A549 (cell line): Measurements from ENCODE around the gene AP2A2. TPM values are rescaled to one million over a fixed set of nuclear protein-coding genes. Genes with fewer than 3 reads are reported as not detected.

Experiments used
- ATAC-seq, 2 experiments: fragments of 200-7000 bp in 1 of 2; fragments of >200 bp in 1 of 2; cut with Nextera tagmentation in 1 of 2; cut with Tn5 transposase in 1 of 2; 3 replicates each; pipeline versions ENCODE4 v1.8.0 to v1.9.1; 2018 to 2020; ENCODE audit warnings: mild to moderate bottlenecking in 1 of 2, moderate library complexity in 1 of 2
- CTCF ChIA-PET: fragments of 300-600 bp; sonication (Branson Sonifier 250); formaldehyde crosslinking; extraction: SDS; loops from one replicate; lab custom pipeline; 2021; ENCODE audit warnings: antibody characterized with exemption, inconsistent platforms; lab: Yijun Ruan, JAX
- POLR2A ChIA-PET: fragments of 350-600 bp; formaldehyde crosslinking; extraction: SDS; loops from one replicate; lab custom pipeline; 2021; ENCODE audit warnings: antibody characterized with exemption, inconsistent platforms; lab: Yijun Ruan, JAX
- DNase-seq, 2 experiments: peaks; one replicate each; pipeline versions ENCODE4 v3.0.0 to v3.0.0-alpha.2; 2011 to 2016; ENCODE audit warnings: low read depth in 1 of 2, low spot score in 1 of 2
- FAIRE-seq: peaks from 2 replicates; lab custom pipeline; 2011; peaks lifted over from hg19 to GRCh38; lab: Jason Lieb, UNC
- H3K27ac ChIP-seq, 2 experiments: fragments of >200 bp; sonication (Bioruptor Twin); formaldehyde crosslinking; 3 replicates each; pipeline ENCODE4 v1.5.1; 2016 to 2017
- H3K4me1 ChIP-seq: fragments of >200 bp; sonication (Bioruptor Twin); formaldehyde crosslinking; 3 replicates; pipeline ENCODE4 v1.6.1; 2016
- H3K4me2 ChIP-seq: fragments of >200 bp; sonication (Bioruptor Twin); formaldehyde crosslinking; 3 replicates; pipeline ENCODE4 v1.6.1; 2016
- H3K4me3 ChIP-seq: fragments of >200 bp; sonication (Bioruptor Twin); formaldehyde crosslinking; 3 replicates; pipeline ENCODE4 v1.5.1; 2016
- H3K9me3 ChIP-seq: fragments of >200 bp; sonication (Bioruptor Twin); formaldehyde crosslinking; 3 replicates; pipeline ENCODE4 v1.6.1; 2016
- CBX2 ChIP-seq: fragments of 200-600 bp; sonication (generic); IDR thresholded peaks from 2 replicates; pipeline ENCODE4 v1.6.1; 2016; ENCODE audit warnings: low read depth, mild to moderate bottlenecking, borderline replicate concordance
- CEBPB ChIP-seq, 2 experiments: fragments of >200 bp in 1 of 2; sonication (Bioruptor Twin) in 1 of 2; formaldehyde crosslinking in 1 of 2; IDR thresholded peaks; 2 replicates each; pipeline ENCODE4 v1.6.1; 2012 to 2016
- CHD2 ChIP-seq: fragments of 150-350 bp; IDR thresholded peaks from 2 replicates; pipeline ENCODE4 v1.6.1; 2014; ENCODE audit warnings: low read length; ENCODE audit not compliant: partially characterized antibody
- E2F6 ChIP-seq: IDR thresholded peaks from 2 replicates; pipeline ENCODE4 v1.6.1; 2012; ENCODE audit warnings: low read depth, borderline replicate concordance
- EP300 ChIP-seq, 2 experiments: fragments of >200 bp; sonication (Bioruptor Twin); formaldehyde crosslinking; IDR thresholded peaks; 2 replicates in 1 of 2; 3 replicates in 1 of 2; pipeline ENCODE4 v1.6.1; 2016 to 2017
- FOSL2 ChIP-seq, 2 experiments: fragments of 450-650 bp in 1 of 2; fragments of >200 bp in 1 of 2; sonication (Bioruptor Twin) in 1 of 2; formaldehyde crosslinking; IDR thresholded peaks; 2 replicates each; pipeline versions ENCODE4 v1.5.0 to v1.6.1; 2016 to 2020; ENCODE audit warnings: mild to moderate bottlenecking in 1 of 2, moderate library complexity in 1 of 2
- GATA3 ChIP-seq: IDR thresholded peaks from 2 replicates; pipeline ENCODE4 v1.6.1; 2012; ENCODE audit warnings: borderline replicate concordance
- HEYL ChIP-seq: fragments of 250-450 bp; sonication (Bioruptor Pico); IDR thresholded peaks from 2 replicates; pipeline ENCODE4 v1.8.0; 2021; ENCODE audit warnings: mild to moderate bottlenecking, moderate library complexity
- HOXB5 ChIP-seq: fragments of 250-450 bp; sonication (Bioruptor Pico); IDR thresholded peaks from 2 replicates; pipeline ENCODE4 v1.5.0; 2020; ENCODE audit warnings: mild to moderate bottlenecking, moderate library complexity
- JUNB ChIP-seq: fragments of >200 bp; sonication (Bioruptor Twin); formaldehyde crosslinking; IDR thresholded peaks from 2 replicates; pipeline ENCODE4 v1.6.1; 2016
- MAZ ChIP-seq: fragments of 150-350 bp; IDR thresholded peaks from 2 replicates; pipeline ENCODE4 v1.6.1; 2014; ENCODE audit warnings: antibody characterized with exemption, low read depth, low read length, borderline replicate concordance
- NPAS2 ChIP-seq: fragments of 250-450 bp; sonication (Bioruptor Pico); IDR thresholded peaks from 2 replicates; pipeline ENCODE4 v1.8.0; 2022; ENCODE audit warnings: mild to moderate bottlenecking, moderate library complexity, borderline replicate concordance
- PHF8 ChIP-seq: fragments of 200-600 bp; sonication (generic); IDR thresholded peaks from 2 replicates; pipeline ENCODE4 v1.6.1; 2016; ENCODE audit warnings: low read depth, mild to moderate bottlenecking, antibody characterized with exemption, moderate library complexity, borderline replicate concordance
- RAD21 ChIP-seq, 2 experiments: fragments of >200 bp in 1 of 2; sonication (Bioruptor Twin) in 1 of 2; formaldehyde crosslinking in 1 of 2; IDR thresholded peaks in 1 of 2; conservative IDR thresholded peaks in 1 of 2; 2 replicates in 1 of 2; 3 replicates in 1 of 2; pipeline ENCODE4 v1.6.1; 2012 to 2018; ENCODE audit warnings: inconsistent platforms in 1 of 2
- RCOR1 ChIP-seq: fragments of 150-350 bp; IDR thresholded peaks from 2 replicates; pipeline ENCODE4 v1.6.1; 2014; ENCODE audit warnings: antibody characterized with exemption, low read length, low read depth
- SMC3 ChIP-seq: fragments of >200 bp; sonication (Bioruptor Twin); formaldehyde crosslinking; IDR thresholded peaks from 3 replicates; pipeline ENCODE4 v1.6.1; 2018; ENCODE audit warnings: inconsistent platforms
- SREBF2 ChIP-seq: fragments of 450-650 bp; IDR thresholded peaks from 2 replicates; pipeline ENCODE4 v1.6.1; 2014; ENCODE audit warnings: mild to moderate bottlenecking, moderate library complexity
- TFCP2L1 ChIP-seq: fragments of 250-450 bp; sonication (Bioruptor Pico); IDR thresholded peaks from 2 replicates; pipeline ENCODE4 v1.5.0; 2021; ENCODE audit warnings: mild to moderate bottlenecking
- ZFP36 ChIP-seq: fragments of 450-650 bp; IDR thresholded peaks from 2 replicates; pipeline ENCODE4 v1.6.1; 2014; ENCODE audit warnings: borderline replicate concordance; ENCODE audit not compliant: partially characterized antibody
- ZNF302 ChIP-seq: fragments of 250-450 bp; sonication (Bioruptor Pico); IDR thresholded peaks from 2 replicates; pipeline ENCODE4 v1.9.0; 2021; ENCODE audit warnings: inconsistent platforms, mild to moderate bottlenecking, moderate library complexity
- WGBS: methylation state at CpG from one replicate; pipeline ENCODE4 v1.1.6; 2017; ENCODE audit errors: missing lambda C conversion rate; 5-methylcytosine and 5-hydroxymethylcytosine counted together
- polyA plus RNA-seq, 4 experiments: library from polyadenylated mRNA; depleted of rRNA in 3 of 4; stranded (reverse); fragments of >200 nt; fragmentation: RNase III in 1 of 4; extraction: RNeasy Plus Mini Kit Qiagen cat#74134 plus additional on column Dnase treatment in 1 of 4; gene quantifications; 2 replicates in 3 of 4; 3 replicates in 1 of 4; pipeline ENCODE4 v1.2.3, GENCODE V29; 2011 to 2017
- TF ChIP-seq, protein P1 (sequence below): IDR thresholded peaks from 2 replicates; pipeline ENCODE4 v1.6.1; 2012
- TF ChIP-seq, protein P2 (sequence below): fragments of >200 bp; sonication (Bioruptor Twin); formaldehyde crosslinking; IDR thresholded peaks from 3 replicates; pipeline ENCODE4 v1.5.1; 2016

The AP2A2 gene
- polyA plus RNA-seq, 2 of the 4 experiments (the other 2 are of a cell fraction), result 39.4 to 60.4 TPM

DNA sequence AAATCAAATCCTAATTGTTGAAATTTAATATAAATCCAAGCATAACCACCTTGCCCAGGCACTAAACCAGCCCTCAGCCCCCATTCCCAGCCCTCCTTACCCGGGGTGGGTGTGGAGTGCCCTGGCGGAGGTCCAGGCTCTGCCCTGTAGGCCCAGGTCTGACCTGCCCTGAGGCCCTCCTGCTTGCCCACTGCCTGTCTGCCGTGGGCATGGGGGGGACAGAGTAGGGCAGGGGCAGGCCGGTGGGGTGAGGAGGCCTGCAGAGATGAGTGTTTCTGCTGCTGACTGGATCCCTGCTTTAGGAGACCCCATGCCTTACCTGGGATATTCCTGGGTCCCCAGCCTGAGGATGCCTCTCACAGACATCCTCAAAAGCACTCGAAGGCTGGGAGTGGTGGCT, 11.5 kb upstream of the AP2A2 start:
- no peaks in the 10 kb centered on the region for H3K9me3 ChIP-seq
- H3K4me2 ChIP-seq, result no peak overlapping the region
- ATAC-seq, result no peak
- CTCF ChIA-PET, result interaction anchor here (2.1 to 3.4 kb wide), 2 partner anchors 11 to 137 kb away, joined by 7 to 18 read pairs; partner anchors contain the start of gene AP2A2
- no peak for FAIRE-seq
- H3K4me1 ChIP-seq, result peaks cover 12% of the 10 kb centered on the region
- H3K27ac ChIP-seq, result no peak overlapping the region
- TF ChIP-seq FOSL2 (IDR thresholded peaks at IDR 0.05) (no peak), FOSL2 (CRISPR knock-in tag; IDR thresholded peaks at IDR 0.05) (no peak), MAZ (no peak), RAD21 (conservative IDR thresholded peaks at IDR 0.05 in 1 of 2, IDR thresholded peaks at IDR 0.05 in 1 of 2) (no peak), SMC3 (no peak), TFCP2L1 (no peak), GATA3 (no peak), EP300 (IDR thresholded peaks at IDR 0.05) (no peak)
- TF ChIP-seq, protein P1, sequence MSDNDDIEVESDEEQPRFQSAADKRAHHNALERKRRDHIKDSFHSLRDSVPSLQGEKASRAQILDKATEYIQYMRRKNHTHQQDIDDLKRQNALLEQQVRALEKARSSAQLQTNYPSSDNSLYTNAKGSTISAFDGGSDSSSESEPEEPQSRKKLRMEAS, result no peak
- TF ChIP-seq, protein P2, sequence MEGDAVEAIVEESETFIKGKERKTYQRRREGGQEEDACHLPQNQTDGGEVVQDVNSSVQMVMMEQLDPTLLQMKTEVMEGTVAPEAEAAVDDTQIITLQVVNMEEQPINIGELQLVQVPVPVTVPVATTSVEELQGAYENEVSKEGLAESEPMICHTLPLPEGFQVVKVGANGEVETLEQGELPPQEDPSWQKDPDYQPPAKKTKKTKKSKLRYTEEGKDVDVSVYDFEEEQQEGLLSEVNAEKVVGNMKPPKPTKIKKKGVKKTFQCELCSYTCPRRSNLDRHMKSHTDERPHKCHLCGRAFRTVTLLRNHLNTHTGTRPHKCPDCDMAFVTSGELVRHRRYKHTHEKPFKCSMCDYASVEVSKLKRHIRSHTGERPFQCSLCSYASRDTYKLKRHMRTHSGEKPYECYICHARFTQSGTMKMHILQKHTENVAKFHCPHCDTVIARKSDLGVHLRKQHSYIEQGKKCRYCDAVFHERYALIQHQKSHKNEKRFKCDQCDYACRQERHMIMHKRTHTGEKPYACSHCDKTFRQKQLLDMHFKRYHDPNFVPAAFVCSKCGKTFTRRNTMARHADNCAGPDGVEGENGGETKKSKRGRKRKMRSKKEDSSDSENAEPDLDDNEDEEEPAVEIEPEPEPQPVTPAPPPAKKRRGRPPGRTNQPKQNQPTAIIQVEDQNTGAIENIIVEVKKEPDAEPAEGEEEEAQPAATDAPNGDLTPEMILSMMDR, result no peak
- TF ChIP-seq, all 56 proteins: peak for 0
- 54% methylated on average over 5 of the region's 5 CpGs for WGBS
- DNase-seq, result no peak
- H3K4me3 ChIP-seq, result no peak overlapping the region
- POLR2A ChIA-PET, result no interaction called here

GRCh38 chr11:914747-915501, 10.7 kb upstream of the AP2A2 start:
- Histone ChIP-seq H3K27ac (no peak overlapping the region), H3K4me3 (no peak overlapping the region), H3K4me2 (no peak overlapping the region), H3K4me1 (peaks cover 5% of the 10 kb centered on the region), H3K9me3 (no peaks in the 10 kb centered on the region)
- 80% methylated on average over 17 of the region's 21 CpGs for WGBS
- POLR2A ChIA-PET, result interaction anchor here (0.7 kb wide), 1 partner anchor 8 kb away, joined by 3 read pairs; no protein-coding TSS in a partner anchor
- ATAC-seq, result no peak
- CTCF ChIA-PET, result interaction anchor here (2.1 to 3.4 kb wide), 2 partner anchors 10 to 136 kb away, joined by 7 to 18 read pairs; partner anchors contain the start of gene AP2A2
- no peak for FAIRE-seq
- no peak for TF ChIP-seq E2F6
- no peak for DNase-seq

- TF ChIP-seq SREBF2, result no peak
- no peak for TF ChIP-seq FOSL2 (IDR thresholded peaks at IDR 0.05)
- TF ChIP-seq FOSL2 (CRISPR knock-in tag; IDR thresholded peaks at IDR 0.05), result no peak
- TF ChIP-seq HEYL (CRISPR knock-in tag), result no peak
- TF ChIP-seq, all 56 proteins: peak for 0
- FAIRE-seq (no peak), DNase-seq (no peak), ATAC-seq (no peak)
- ChIA-PET POLR2A (no interaction called here), CTCF (interaction anchor here (3.4 kb wide), 1 partner anchor 8 kb away, joined by 18 read pairs; the partner anchor contains the start of gene AP2A2)
- Histone ChIP-seq H3K4me1 (no peaks in the 10 kb centered on the region; the same call in 2 of the 3 replicates), H3K4me3 (no peak overlapping the region), H3K4me2 (no peak overlapping the region), H3K27ac (no peak overlapping the region), H3K9me3 (no peaks in the 10 kb centered on the region)
- WGBS, result 76% methylated on average over 8 of the region's 8 CpGs
These were observed 8.2 kb upstream of the AP2A2 start for GRCh38 chr11:917426-917825.

- H3K27ac ChIP-seq, result 0 out of 6 replicates have a peak overlapping the region, but pooled peaks of 1 of the 2 experiments have one; percentile 24
- ChIA-PET CTCF (interaction anchor here (0.7 to 2.2 kb wide), 5 partner anchors 14 to 129 kb away, joined by 3 to 8 read pairs (median 4); no protein-coding TSS in a partner anchor), POLR2A (interaction anchor here (0.9 kb wide), 1 partner anchor 10 kb away, joined by 4 read pairs; no protein-coding TSS in a partner anchor)
- no peaks in the 10 kb centered on the region for H3K9me3 ChIP-seq
- H3K4me1 ChIP-seq, result peaks cover 4% of the 10 kb centered on the region; the same call in 2 of the 3 replicates
- no peak for TF ChIP-seq GATA3
- no peak for TF ChIP-seq CHD2
- TF ChIP-seq ZNF302, result no peak
- TF ChIP-seq ZFP36, result no peak
- no peak for TF ChIP-seq HOXB5 (CRISPR knock-in tag)
- no peak for TF ChIP-seq CEBPB (IDR thresholded peaks at IDR 0.05)
- TF ChIP-seq NPAS2, result no peak
- no peak for TF ChIP-seq CBX2
- no peak for TF ChIP-seq JUNB
- no peak for TF ChIP-seq PHF8
- TF ChIP-seq RCOR1, result no peak
- no peak overlapping the region for H3K4me3 ChIP-seq
- DNase-seq (no peak), ATAC-seq (no peak), FAIRE-seq (no peak)
- WGBS, result 78% methylated on average over 14 of the region's 15 CpGs
- no peak overlapping the region for H3K4me2 ChIP-seq
These were observed 3.6 kb upstream of the AP2A2 start for GRCh38 chr11:921921-922678.
